Karpas-422 (cell line): ENCODE data around the gene ME1. TPM values are rescaled to one million over a fixed set of nuclear protein-coding genes. Genes with fewer than 3 reads are reported as not detected.
A peak's percentile ranks its signal among the peaks of the same experiment; 100 is the strongest.
"Not testable (repeated sequence)": the region's sequence is repeated elsewhere in the genome, so short reads cannot be mapped to it uniquely, and the experiment has no call there.

Experiments
- DNase-seq: peaks from one replicate; pipeline ENCODE4 v3.0.0-alpha.2; 2015
- H2AFZ ChIP-seq: fragments of 200-600 bp; sonication (generic); 2 replicates; pipeline ENCODE4 v1.6.1; 2014; ENCODE audit warnings: antibody characterized with exemption, low read length, mixed read lengths
- H3K27ac ChIP-seq: fragments of 200-600 bp; sonication (generic); 2 replicates; pipeline ENCODE4 v1.5.1; 2014; ENCODE audit warnings: mild to moderate bottlenecking, low read length, moderate library complexity
- H3K27me3 ChIP-seq: fragments of 200-600 bp; sonication (generic); 2 replicates; pipeline ENCODE4 v1.6.1; 2014; ENCODE audit warnings: low read length, mixed read lengths
- H3K36me3 ChIP-seq: fragments of 200-600 bp; sonication (generic); 2 replicates; pipeline ENCODE4 v1.6.1; 2014; ENCODE audit warnings: low read length, mixed read lengths; ENCODE audit not compliant: insufficient read depth
- H3K4me1 ChIP-seq: fragments of 200-600 bp; sonication (generic); 2 replicates; pipeline ENCODE4 v1.6.1; 2014; ENCODE audit warnings: mild to moderate bottlenecking, low read length, mixed read lengths
- H3K4me2 ChIP-seq: fragments of 200-600 bp; sonication (generic); 2 replicates; pipeline ENCODE4 v1.6.1; 2014; ENCODE audit warnings: low read length, low read depth, mild to moderate bottlenecking; ENCODE audit not compliant: poor library complexity, severe bottlenecking
- H3K4me3 ChIP-seq: fragments of 200-600 bp; sonication (generic); 2 replicates; pipeline ENCODE4 v1.5.1; 2014; ENCODE audit warnings: mild to moderate bottlenecking, antibody characterized with exemption, low read length, mixed read lengths
- H3K79me2 ChIP-seq: fragments of 200-600 bp; sonication (generic); 2 replicates; pipeline ENCODE4 v1.6.1; 2014; ENCODE audit warnings: mild to moderate bottlenecking, low read length, mixed read lengths
- H3K9ac ChIP-seq: fragments of 200-600 bp; sonication (generic); 2 replicates; pipeline ENCODE4 v1.6.0; 2014; ENCODE audit warnings: low read length
- H3K9me2 ChIP-seq: fragments of 200-600 bp; sonication (generic), shearing (Covaris generic); replicated peaks from 2 replicates; pipeline ENCODE4 v1.6.0; 2014; ENCODE audit warnings: mild to moderate bottlenecking, low read length, moderate library complexity; ENCODE audit not compliant: insufficient read depth
- H3K9me3 ChIP-seq: fragments of 300-700, 200-600 bp; sonication (generic); 2 replicates; pipeline ENCODE4 v1.6.1; 2014; ENCODE audit warnings: low read length, mixed read lengths
- H4K20me1 ChIP-seq: fragments of 200-600 bp; sonication (generic); 2 replicates; pipeline ENCODE4 v1.6.1; 2014; ENCODE audit warnings: mild to moderate bottlenecking, antibody characterized with exemption, low read length, low read depth; ENCODE audit not compliant: insufficient read depth
- total RNA-seq: library from RNA; depleted of rRNA; stranded (reverse); fragments of >200 nt; shearing (Covaris generic); gene quantifications from 2 replicates; pipeline ENCODE4 v1.2.3, GENCODE V29; 2014; ENCODE audit warnings: low replicate concordance

Gene ME1
- total RNA-seq, 1 experiment from 2014 or later = not detected

- no peak overlapping the region for H3K4me3 ChIP-seq
- peaks cover under 1% of the 10 kb centered on the region for H3K4me1 ChIP-seq
- no peak overlapping the region for H3K4me2 ChIP-seq
- H4K20me1 ChIP-seq = no peaks in the 10 kb centered on the region
- no peak for DNase-seq
- no peaks in the 10 kb centered on the region; the same call in 1 of the 2 replicates for H3K36me3 ChIP-seq
- no peaks in the 10 kb centered on the region for H3K79me2 ChIP-seq
- H2AFZ ChIP-seq = no peak overlapping the region
- no peak overlapping the region for H3K27ac ChIP-seq
- no peaks in the 10 kb centered on the region for H3K27me3 ChIP-seq
- no peaks in the 10 kb centered on the region for H3K9me3 ChIP-seq
- H3K9ac ChIP-seq = no peak overlapping the region
- H3K9me2 ChIP-seq = no peaks in the 10 kb centered on the region
These were observed 231.5 kb downstream of the ME1 start for GRCh38 chr6:83199173-83199862.

GRCh38 chr6:83198486-83199172 lies 232.2 kb downstream of the ME1 start:
- H3K4me1 ChIP-seq = peaks cover 8% of the 10 kb centered on the region
- H3K4me2 ChIP-seq = no peak overlapping the region
- DNase-seq = no peak
- H3K9ac ChIP-seq = no peak overlapping the region
- H3K27me3 ChIP-seq = no peaks in the 10 kb centered on the region
- H4K20me1 ChIP-seq = no peaks in the 10 kb centered on the region
- H3K36me3 ChIP-seq = no peaks in the 10 kb centered on the region; the same call in 1 of the 2 replicates
- no peaks in the 10 kb centered on the region for H3K9me3 ChIP-seq
- H3K27ac ChIP-seq = no peak overlapping the region
- no peaks in the 10 kb centered on the region for H3K9me2 ChIP-seq
- no peak overlapping the region for H2AFZ ChIP-seq
- H3K79me2 ChIP-seq = no peaks in the 10 kb centered on the region
- no peak overlapping the region for H3K4me3 ChIP-seq

GRCh38 chr6:83193747-83194566 lies 236.9 kb downstream of the ME1 start:
- Histone ChIP-seq H3K4me1 (peaks cover 20% of the 10 kb centered on the region), H2AFZ (peak overlapping the region; percentile 96), H3K4me3 (peak overlapping the region; percentile 82), H3K27me3 (no peaks in the 10 kb centered on the region), H3K4me2 (peak overlapping the region; percentile 69), H3K9me3 (no peaks in the 10 kb centered on the region), H3K9ac (peak overlapping the region; percentile 77), H3K36me3 (peaks cover 11% of the 10 kb centered on the region), H3K27ac (no peak overlapping the region), H4K20me1 (no peaks in the 10 kb centered on the region), H3K79me2 (peaks cover 38% of the 10 kb centered on the region), H3K9me2 (no peaks in the 10 kb centered on the region)
- DNase-seq = no peak

GRCh38 chr6:83192871-83193746 lies 237.7 kb downstream of the ME1 start, which contains the start of the genes PGM3 and RWDD2A:
TSS of gene PGM3 (minus strand) at chr6:83193265. CDS start at chr6:83191012, 2,253 bp downstream.
TSS of gene RWDD2A (plus strand) at chr6:83193357. CDS start at chr6:83194452, 1,095 bp downstream.
- Histone ChIP-seq H3K9me3 (no peaks in the 10 kb centered on the region), H3K4me1 (peaks cover 20% of the 10 kb centered on the region), H4K20me1 (no peaks in the 10 kb centered on the region), H2AFZ (peak within 1 kb of the TSS; percentile 96), H3K79me2 (peaks cover 45% of the 10 kb centered on the region), H3K27me3 (no peaks in the 10 kb centered on the region), H3K4me3 (peak within 1 kb of the TSS; percentile 82), H3K4me2 (peak within 1 kb of the TSS; percentile 69), H3K36me3 (peaks cover 11% of the 10 kb centered on the region), H3K9me2 (no peaks in the 10 kb centered on the region), H3K27ac (no peak within 1 kb of the TSS), H3K9ac (peak within 1 kb of the TSS; percentile 77)
- peak; percentile 96 for DNase-seq

- H3K4me1 ChIP-seq = peaks cover 20% of the 10 kb centered on the region
- no peaks in the 10 kb centered on the region for H4K20me1 ChIP-seq
- H3K4me3 ChIP-seq = peak overlapping the region; percentile 82
- H3K79me2 ChIP-seq = peaks cover 49% of the 10 kb centered on the region
- peak overlapping the region; percentile 69 for H3K4me2 ChIP-seq
- H3K27ac ChIP-seq = no peak overlapping the region
- peak overlapping the region; percentile 46; the same call in 1 of the 2 replicates for H2AFZ ChIP-seq
- no peaks in the 10 kb centered on the region for H3K9me3 ChIP-seq
- peak; percentile 44 for DNase-seq
- no peaks in the 10 kb centered on the region for H3K9me2 ChIP-seq
- H3K36me3 ChIP-seq = peaks cover 15% of the 10 kb centered on the region
- peak overlapping the region; percentile 77 for H3K9ac ChIP-seq
- H3K27me3 ChIP-seq = no peaks in the 10 kb centered on the region
These were observed 238.4 kb downstream of the ME1 start for GRCh38 chr6:83192456-83192855.

- not testable (repeated sequence) for H3K9me2 ChIP-seq
These were observed 238.9 kb downstream of the ME1 start for GRCh38 chr6:83191974-83192373.

GRCh38 chr6:83190626-83191025 lies 240.2 kb downstream of the ME1 start:
- Histone ChIP-seq H3K4me1 (peaks cover 20% of the 10 kb centered on the region), H3K4me3 (no peak overlapping the region), H3K79me2 (peaks cover 49% of the 10 kb centered on the region), H3K27ac (no peak overlapping the region), H3K9me3 (no peaks in the 10 kb centered on the region), H2AFZ (no peak overlapping the region), H4K20me1 (no peaks in the 10 kb centered on the region), H3K9me2 (no peaks in the 10 kb centered on the region), H3K9ac (no peak overlapping the region), H3K36me3 (peaks cover 23% of the 10 kb centered on the region), H3K4me2 (no peak overlapping the region), H3K27me3 (no peaks in the 10 kb centered on the region)
- DNase-seq = no peak

More at GRCh38 chr6:83191974-83192373, 238.9 kb downstream of the ME1 start:
- peak overlapping the region; percentile 69 for H3K4me2 ChIP-seq
- peaks cover 20% of the 10 kb centered on the region for H3K4me1 ChIP-seq
- H3K79me2 ChIP-seq = peaks cover 49% of the 10 kb centered on the region
- peaks cover 15% of the 10 kb centered on the region for H3K36me3 ChIP-seq
- not testable (repeated sequence) for H3K27ac ChIP-seq, H3K9me3 ChIP-seq, DNase-seq, H2AFZ ChIP-seq, H4K20me1 ChIP-seq, H3K27me3 ChIP-seq
- H3K4me3 ChIP-seq = peak overlapping the region; percentile 82
- peak overlapping the region; percentile 77 for H3K9ac ChIP-seq
